ENCODE data around the gene UBE2G1.

UBE2G1 gene

DNA sequence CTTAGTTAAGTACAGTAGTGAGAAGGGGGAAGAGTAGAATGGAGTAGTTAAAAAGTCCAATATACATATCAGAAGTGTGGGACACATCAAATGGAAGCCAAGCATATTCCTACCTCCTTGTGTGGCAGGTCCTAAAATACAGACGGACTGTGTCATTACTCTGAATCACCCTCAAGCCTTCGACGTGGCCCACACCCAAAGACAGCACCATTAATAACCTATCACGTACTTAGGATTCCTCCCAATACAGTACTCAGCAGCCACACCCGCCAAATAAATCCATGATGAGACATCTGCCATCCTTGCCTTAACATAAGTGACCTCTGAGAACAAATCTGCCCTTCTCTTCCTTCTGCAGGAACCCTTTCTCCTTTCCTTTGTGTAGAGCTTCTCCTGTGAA, 38.9 kb downstream of the UBE2G1 start:
- H3K4me3 ChIP-seq (ENCODE audit: low read depth, low read length) = no peak overlapping the region
- in situ Hi-C loops (cut with HindIII; ENCODE audit: low sequenced_read_pairs) = no loop called here
- DNase-seq (ENCODE audit: low read depth) = no peak
- TF ChIP-seq CTCF (IDR thresholded peaks at IDR 0.05; ENCODE audit: low read depth, low read length, missing control alignments) = no peak

GRCh38 chr17:4326608-4327007, 39.9 kb downstream of the UBE2G1 start:
- no peak for TF ChIP-seq CTCF (IDR thresholded peaks at IDR 0.05; ENCODE audit: low read depth, low read length, missing control alignments)
- DNase-seq (ENCODE audit: low read depth) = no peak
- no peak overlapping the region for H3K4me3 ChIP-seq (ENCODE audit: low read depth, low read length)
- in situ Hi-C loops (cut with HindIII; ENCODE audit: low sequenced_read_pairs) = no loop called here

GRCh38 chr17:4326112-4326511, 40.4 kb downstream of the UBE2G1 start:
- no peak overlapping the region for H3K4me3 ChIP-seq (ENCODE audit: low read depth, low read length)
- no peak for DNase-seq (ENCODE audit: low read depth)
- in situ Hi-C loops (cut with HindIII; ENCODE audit: low sequenced_read_pairs) = no loop called here
- TF ChIP-seq CTCF (IDR thresholded peaks at IDR 0.05; ENCODE audit: low read depth, low read length, missing control alignments) = no peak

GRCh38 chr17:4324463-4324862, 42.0 kb downstream of the UBE2G1 start:
- no peak for DNase-seq (ENCODE audit: low read depth)
- in situ Hi-C loops (cut with HindIII; ENCODE audit: low sequenced_read_pairs) = no loop called here
- no peak for TF ChIP-seq CTCF (IDR thresholded peaks at IDR 0.05; ENCODE audit: low read depth, low read length, missing control alignments)

GRCh38 chr17:4319221-4319620, 47.3 kb downstream of the UBE2G1 start:
- H3K4me3 ChIP-seq (ENCODE audit: low read depth, low read length) = no peak overlapping the region
- no peak for TF ChIP-seq CTCF (IDR thresholded peaks at IDR 0.05; ENCODE audit: low read depth, low read length, missing control alignments)
- in situ Hi-C loops (cut with HindIII; ENCODE audit: low sequenced_read_pairs) = no loop called here
- DNase-seq (ENCODE audit: low read depth) = no peak

More at GRCh38 chr17:4324463-4324862, 42.0 kb downstream of the UBE2G1 start:
- no peak overlapping the region for H3K4me3 ChIP-seq (ENCODE audit: low read depth, low read length)

- no peak for TF ChIP-seq CTCF (IDR thresholded peaks at IDR 0.05; ENCODE audit: low read depth, low read length, missing control alignments)
- H3K4me3 ChIP-seq (ENCODE audit: low read depth, low read length) = no peak overlapping the region
- in situ Hi-C loops (cut with HindIII; ENCODE audit: low sequenced_read_pairs) = no loop called here
- DNase-seq (ENCODE audit: low read depth) = no peak
Observed at GRCh38 chr17:4318596-4318995, 47.9 kb downstream of the UBE2G1 start.

- no peak overlapping the region for H3K4me3 ChIP-seq (ENCODE audit: low read depth, low read length)
- TF ChIP-seq CTCF (IDR thresholded peaks at IDR 0.05; ENCODE audit: low read depth, low read length, missing control alignments) = no peak
- no peak for DNase-seq (ENCODE audit: low read depth)
- in situ Hi-C loops (cut with HindIII; ENCODE audit: low sequenced_read_pairs) = no loop called here
Observed at GRCh38 chr17:4318186-4318585, 48.3 kb downstream of the UBE2G1 start.

All from astrocyte of the cerebellum (primary cell).